ENCODE measurements around the gene FBRSL1.

Gene FBRSL1

GRCh38 chr12:132450418-132451171, 39.4 kb upstream of the FBRSL1 start:
- DNase-seq (ENCODE audit: low read depth): no peak
- no peak overlapping the region for H3K4me3 ChIP-seq (ENCODE audit: low read depth, low read length)
- no peak for TF ChIP-seq CTCF (IDR thresholded peaks at IDR 0.05; ENCODE audit: low read depth, low read length, missing control alignments)
- in situ Hi-C loops (cut with HindIII; ENCODE audit: low sequenced_read_pairs): no loop called here

GRCh38 chr12:132451172-132451835, 38.6 kb upstream of the FBRSL1 start:
- no peak for TF ChIP-seq CTCF (IDR thresholded peaks at IDR 0.05; ENCODE audit: low read depth, low read length, missing control alignments)

GRCh38 chr12:132451836-132452195, 38.1 kb upstream of the FBRSL1 start:
- in situ Hi-C loops (cut with HindIII; ENCODE audit: low sequenced_read_pairs): no loop called here
- no peak for TF ChIP-seq CTCF (IDR thresholded peaks at IDR 0.05; ENCODE audit: low read depth, low read length, missing control alignments)

More at GRCh38 chr12:132451172-132451835, 38.6 kb upstream of the FBRSL1 start:
- DNase-seq (ENCODE audit: low read depth): no peak
- in situ Hi-C loops (cut with HindIII; ENCODE audit: low sequenced_read_pairs): no loop called here
- H3K4me3 ChIP-seq (ENCODE audit: low read depth, low read length): no peak overlapping the region

GRCh38 chr12:132452596-132453350, 37.2 kb upstream of the FBRSL1 start:
- in situ Hi-C loops (cut with HindIII; ENCODE audit: low sequenced_read_pairs): no loop called here
- no peak overlapping the region for H3K4me3 ChIP-seq (ENCODE audit: low read depth, low read length)
- no peak for TF ChIP-seq CTCF (IDR thresholded peaks at IDR 0.05; ENCODE audit: low read depth, low read length, missing control alignments)
- DNase-seq (ENCODE audit: low read depth): no peak

More at GRCh38 chr12:132451836-132452195, 38.1 kb upstream of the FBRSL1 start:
- H3K4me3 ChIP-seq (ENCODE audit: low read depth, low read length): no peak overlapping the region
- no peak for DNase-seq (ENCODE audit: low read depth)

- in situ Hi-C loops (cut with HindIII; ENCODE audit: low sequenced_read_pairs): no loop called here
- TF ChIP-seq CTCF (IDR thresholded peaks at IDR 0.05; ENCODE audit: low read depth, low read length, missing control alignments): no peak
- H3K4me3 ChIP-seq (ENCODE audit: low read depth, low read length): no peak overlapping the region
- DNase-seq (ENCODE audit: low read depth): no peak
Observed at GRCh38 chr12:132453361-132454192, 36.4 kb upstream of the FBRSL1 start.

All from astrocyte of the cerebellum (primary cell).